GM12873 (cell line): ENCODE measurements around the gene ETS1.

Source experiments
- CTCF ChIP-seq: IDR thresholded peaks from 2 replicates; pipeline ENCODE4 v1.5.1; 2012; ENCODE audit warnings: low read depth, mild to moderate bottlenecking, moderate library complexity, low read length, control low read depth; ENCODE audit not compliant: insufficient read depth; ENCODE audit errors: missing control alignments

The ETS1 gene

GRCh38 chr11:128582496-128583366 is 4.6 kb downstream of the ETS1 start:
- no peak for TF ChIP-seq CTCF

GRCh38 chr11:128581561-128582272 is 5.6 kb downstream of the ETS1 start:
- TF ChIP-seq CTCF = no peak

- no peak for TF ChIP-seq CTCF
These were observed 6.7 kb downstream of the ETS1 start for GRCh38 chr11:128580612-128581011.

- no peak for TF ChIP-seq CTCF
These were observed 7.4 kb downstream of the ETS1 start for GRCh38 chr11:128579798-128580504.

- TF ChIP-seq CTCF = no peak
These were observed 10.8 kb downstream of the ETS1 start for GRCh38 chr11:128576555-128576954.

- TF ChIP-seq CTCF = no peak
These were observed 11.4 kb downstream of the ETS1 start for GRCh38 chr11:128575961-128576350.
